K562 (cell line): ENCODE results near the gene SLC9A2. TPM values are rescaled to one million over a fixed set of nuclear protein-coding genes. Genes with fewer than 3 reads are reported as not detected.

ENCODE experiments used
- ATAC-seq: fragments of 200-7000 bp; cut with Tn5 transposase; 3 replicates; pipeline ENCODE4 v1.9.1; 2020; ENCODE audit warnings: moderate library complexity
- BruUV-seq: library from RNA; stranded (reverse); fragments of 400-500 nt; replicated peaks from 2 replicates; lab custom pipeline; 2021; lab: Mats Ljungman, UMichigan
- CTCF ChIA-PET: fragments of 300-600 bp; formaldehyde crosslinking; extraction: SDS; loops from one replicate; lab custom pipeline; 2021; ENCODE audit warnings: low intra/inter-chr PET ratio; lab: Yijun Ruan, JAX
- POLR2A ChIA-PET: fragments of 300-600, 350-650 bp; sonication (Branson Sonifier 250); formaldehyde crosslinking; extraction: SDS; loops from one replicate; lab custom pipeline; 2021; ENCODE audit warnings: antibody characterized with exemption, inconsistent platforms; lab: Yijun Ruan, JAX
- DNase-seq, 4 experiments: peaks; one replicate each; pipeline versions ENCODE4 v3.0.0 to v3.0.0-alpha.2; 2011 to 2018; ENCODE audit warnings: low spot score in 3 of 4, mixed read lengths in 3 of 4; ENCODE audit errors: extremely low read depth in 1 of 4
- FAIRE-seq: peaks from 2 replicates; lab custom pipeline; 2011; peaks lifted over from hg19 to GRCh38; lab: Jason Lieb, UNC
- H2AFZ ChIP-seq: 2 replicates; pipeline ENCODE4 v1.6.0; 2011; ENCODE audit warnings: low read depth, low read length, control low read depth, inconsistent platforms
- H3K27ac ChIP-seq: fragments of 200-600 bp; 3 replicates; pipeline ENCODE4 v1.8.0; 2011; ENCODE audit warnings: low read depth, mild to moderate bottlenecking, control low read depth, inconsistent platforms, low read length, moderate library complexity, mixed read lengths; ENCODE audit errors: extremely low read depth
- H3K27me3 ChIP-seq, 2 experiments: fragments of 300-600 bp in 1 of 2; 2 replicates in 1 of 2; 3 replicates in 1 of 2; pipeline versions ENCODE4 v1.6.0 to v1.8.0; 2011; ENCODE audit warnings: inconsistent platforms in 2 of 2, low read length in 2 of 2, mild to moderate bottlenecking in 1 of 2, mixed read lengths in 1 of 2, moderate library complexity in 1 of 2; ENCODE audit not compliant: control insufficient read depth in 2 of 2, insufficient read depth in 2 of 2
- H3K36me3 ChIP-seq: fragments of 300-600 bp; 3 replicates; pipeline ENCODE4 v1.8.0; 2011; ENCODE audit warnings: mild to moderate bottlenecking, low read length, inconsistent platforms; ENCODE audit not compliant: control insufficient read depth, insufficient read depth
- H3K4me1 ChIP-seq, 2 experiments: fragments of 200-600 bp in 1 of 2; replicated peaks in 1 of 2; 2 replicates in 1 of 2; 3 replicates in 1 of 2; pipeline versions ENCODE4 v1.5.1 to v1.8.0; 2011; ENCODE audit warnings: inconsistent platforms in 2 of 2, low read length in 2 of 2, mild to moderate bottlenecking in 1 of 2, mixed read lengths in 1 of 2, moderate library complexity in 1 of 2; ENCODE audit not compliant: control insufficient read depth in 2 of 2, insufficient read depth in 2 of 2
- H3K4me2 ChIP-seq: 2 replicates; pipeline ENCODE4 v1.6.1; 2011; ENCODE audit warnings: low read length, control low read depth, inconsistent platforms, mixed read lengths; ENCODE audit not compliant: insufficient read depth
- H3K4me3 ChIP-seq: fragments of 200-600 bp; sonication (generic), shearing (Covaris generic); 2 replicates; pipeline ENCODE4 v1.5.1; 2016; ENCODE audit warnings: control low read depth, inconsistent platforms
- H3K79me2 ChIP-seq: fragments of 200-600 bp; 3 replicates; pipeline ENCODE4 v1.8.0; 2011; ENCODE audit warnings: low read length, inconsistent platforms; ENCODE audit not compliant: control insufficient read depth, insufficient read depth
- H3K9ac ChIP-seq, 2 experiments: 2 replicates each; pipeline versions ENCODE4 v1.6.0 to v1.6.1; 2011; ENCODE audit warnings: low read depth in 2 of 2, low read length in 2 of 2, control low read depth in 1 of 2, inconsistent platforms in 1 of 2, mild to moderate bottlenecking in 1 of 2, mixed read lengths in 1 of 2; ENCODE audit not compliant: insufficient read depth in 1 of 2
- H3K9me1 ChIP-seq: one replicate; pipeline ENCODE4 v1.6.0; 2011; ENCODE audit warnings: inconsistent platforms, mild to moderate bottlenecking, low read length, moderate library complexity; ENCODE audit not compliant: control insufficient read depth, insufficient read depth
- H3K9me3 ChIP-seq: replicated peaks from 2 replicates; pipeline ENCODE4 v1.5.1; 2011; ENCODE audit warnings: low read depth, low read length, inconsistent platforms; ENCODE audit not compliant: control insufficient read depth, insufficient read depth
- H4K20me1 ChIP-seq: replicated peaks from 2 replicates; pipeline ENCODE4 v1.6.1; 2011; ENCODE audit warnings: low read length, inconsistent platforms, mixed read lengths; ENCODE audit not compliant: control insufficient read depth, insufficient read depth
- DEAF1 ChIP-seq: fragments of 450-650 bp; formaldehyde crosslinking; IDR thresholded peaks from 2 replicates; pipeline ENCODE4 v1.4.0; 2020; ENCODE audit warnings: mild to moderate bottlenecking, moderate library complexity
- ESRRB ChIP-seq: fragments of 250-450 bp; sonication (Bioruptor Pico); IDR thresholded peaks from 2 replicates; pipeline ENCODE4 v1.5.0; 2020; ENCODE audit warnings: mild to moderate bottlenecking, moderate library complexity, borderline replicate concordance
- JUN ChIP-seq, 2 experiments: sonication (generic) in 1 of 2; formaldehyde crosslinking in 1 of 2; IDR thresholded peaks; 2 replicates each; pipeline versions ENCODE4 v1.6.1 to v1.8.0; 2012 to 2022; ENCODE audit warnings: borderline replicate concordance in 2 of 2, mild to moderate bottlenecking in 2 of 2, improper control_type of control experiment in 1 of 2, low read depth in 1 of 2, low read length in 1 of 2, missing genetic modification reagents in 1 of 2
- LCOR ChIP-seq: sonication (generic); formaldehyde crosslinking; IDR thresholded peaks from 2 replicates; pipeline ENCODE4 v1.8.0; 2022; ENCODE audit warnings: mild to moderate bottlenecking, missing genetic modification reagents
- NCOA2 ChIP-seq, 2 experiments: fragments of 450-650 bp; IDR thresholded peaks; 2 replicates each; pipeline ENCODE4 v1.6.1; 2018; ENCODE audit warnings: mild to moderate bottlenecking in 2 of 2, moderate library complexity in 1 of 2; ENCODE audit not compliant: partially characterized antibody in 2 of 2
- NKRF ChIP-seq: fragments of 450-650 bp; IDR thresholded peaks from 2 replicates; pipeline ENCODE4 v1.6.1; 2016; ENCODE audit warnings: borderline replicate concordance
- NR2C2 ChIP-seq, 2 experiments: fragments of 200-800 bp in 1 of 2; sonication (Bioruptor generic) in 1 of 2; sonication (generic) in 1 of 2; formaldehyde crosslinking in 1 of 2; IDR thresholded peaks; 2 replicates each; pipeline versions ENCODE4 v1.6.1 to v1.8.0; 2016 to 2022; ENCODE audit warnings: mild to moderate bottlenecking in 1 of 2, missing compliant biosample characterization in 1 of 2, missing genetic modification characterization in 1 of 2, missing genetic modification reagents in 1 of 2
- PCBP1 ChIP-seq: fragments of 200-400 bp; formaldehyde crosslinking; IDR thresholded peaks from 2 replicates; pipeline ENCODE4 v1.6.1; 2018; ENCODE audit warnings: mild to moderate bottlenecking, low read depth, low read length; ENCODE audit not compliant: poor library complexity, severe bottlenecking
- TOE1 ChIP-seq, 2 experiments: fragments of 450-650 bp in 1 of 2; sonication (generic) in 1 of 2; formaldehyde crosslinking in 1 of 2; IDR thresholded peaks; 2 replicates each; pipeline versions ENCODE4 v1.7.1 to v1.8.0; 2016 to 2022; ENCODE audit warnings: borderline replicate concordance in 2 of 2, mild to moderate bottlenecking in 2 of 2, antibody characterized with exemption in 1 of 2, inconsistent platforms in 1 of 2, low read depth in 1 of 2, missing genetic modification reagents in 1 of 2, moderate library complexity in 1 of 2
- ZBTB9 ChIP-seq: fragments of 450-650 bp; formaldehyde crosslinking; IDR thresholded peaks from 2 replicates; pipeline ENCODE4 v1.4.0; 2020; ENCODE audit warnings: mild to moderate bottlenecking, moderate library complexity
- WGBS: fragments of 100-300 bp; shearing (Covaris generic); methylation state at CpG from one replicate; pipeline ENCODE4 v1.1.6; 2016; ENCODE audit warnings: low coverage, mixed read lengths; ENCODE audit not compliant: insufficient coverage; ENCODE audit errors: missing lambda C conversion rate; 5-methylcytosine and 5-hydroxymethylcytosine counted together
- in situ Hi-C: fragments of 300-500 bp; cut with MboI; formaldehyde crosslinking; loops from 4 replicates; pipeline ENCODE4 v1.15.0; 2018; ENCODE audit warnings: inconsistent platforms, mixed read lengths
- intact Hi-C: fragments of 100-400 bp; cut with micrococcal nuclease; formaldehyde crosslinking; loops from 2 replicates; pipeline ENCODE4 v1.14.2; 2022
- polyA plus RNA-seq, 8 experiments: library from polyadenylated mRNA; depleted of rRNA in 4 of 8; stranded (reverse) in 5 of 8; unstranded in 3 of 8; fragments of >200 nt; fragmentation: Nextera tagmentation in 2 of 8; fragmentation: Illumina TruSeq in 1 of 8; extraction: Ambion mirVana in 2 of 8; extraction: Trizol in 1 of 8; gene quantifications; 2 replicates each; pipeline versions ENCODE4 v1.2.1 to v1.2.3, GENCODE V29; 2011 to 2014; ENCODE audit warnings: inconsistent platforms in 1 of 8, missing spikeins in 1 of 8
- total RNA-seq, 7 experiments: library from RNA; depleted of rRNA in 6 of 7; stranded (reverse); fragments of >200 nt in 6 of 7; fragmentation: Illumina TruSeq in 2 of 7; extraction: Trizol in 2 of 7; gene quantifications; 2 replicates each; pipeline versions ENCODE4 v1.2.1 to v1.2.3, GENCODE V29; 2011 to 2021; ENCODE audit warnings: low replicate concordance in 1 of 7

The SLC9A2 gene
- total and polyA plus RNA-seq, 9 of the 15 experiments (the other 6 are each of a cell fraction or from before 2014, with no cell fraction given), result 0.45 to 3.3 (median 1.6) TPM

- Histone ChIP-seq H3K9me1 (no peaks in the 10 kb centered on the region), H3K4me2 (no peak overlapping the region), H3K9ac (no peak overlapping the region), H3K36me3 (no peaks in the 10 kb centered on the region), H4K20me1 (no peaks in the 10 kb centered on the region), H3K9me3 (no peaks in the 10 kb centered on the region), H3K4me3 (no peak overlapping the region), H2AFZ (no peak overlapping the region), H3K27ac (no peak overlapping the region), H3K27me3 (no peaks in the 10 kb centered on the region; a peak in 2 of 5 replicates), H3K4me1 (no peaks in the 10 kb centered on the region; a peak in 1 of 5 replicates), H3K79me2 (no peaks in the 10 kb centered on the region)
- intact Hi-C loops, result no loop called here
- in situ Hi-C loops, result no loop called here
- POLR2A ChIA-PET, result no interaction called here
- DNase-seq, result no peak
- CTCF ChIA-PET, result no interaction called here
- FAIRE-seq, result no peak
- WGBS, result 0% methylated on average over 2 of the region's 2 CpGs
- no peak for ATAC-seq
- BruUV-seq, result no TSS peak
- TF ChIP-seq NR2C2 (CRISPR knock-in tag; IDR thresholded peaks at IDR 0.05) (no peak), NR2C2 (tag; IDR thresholded peaks at IDR 0.05) (no peak), ESRRB (CRISPR knock-in tag) (no peak), NCOA2 (IDR thresholded peaks at IDR 0.05; ENCODE audit: partially characterized antibody in 2 of 2) (no peak), NKRF (no peak), PCBP1 (no peak), JUN (IDR thresholded peaks at IDR 0.05; ENCODE audit: borderline replicate concordance, low read depth, low read length) (no peak), JUN (CRISPR knock-in tag; IDR thresholded peaks at IDR 0.05; ENCODE audit: borderline replicate concordance) (no peak), DEAF1 (no peak), LCOR (no peak), TOE1 (IDR thresholded peaks at IDR 0.05; ENCODE audit: borderline replicate concordance) (no peak), TOE1 (CRISPR knock-in tag; IDR thresholded peaks at IDR 0.05; ENCODE audit: borderline replicate concordance, low read depth) (no peak), ZBTB9 (CRISPR knock-in tag) (no peak)
Measured at GRCh38 chr2:102601730-102602129, 17.6 kb upstream of the SLC9A2 start.
